Measurements from ENCODE around the gene TICRR. TPM values are rescaled to one million over a fixed set of nuclear protein-coding genes. Genes with fewer than 3 reads are reported as not detected.

The TICRR gene
- total and polyA plus RNA-seq, 2 of the 4 experiments (the other 2 are of a cell fraction): 3.0 to 4.2 TPM

DNA sequence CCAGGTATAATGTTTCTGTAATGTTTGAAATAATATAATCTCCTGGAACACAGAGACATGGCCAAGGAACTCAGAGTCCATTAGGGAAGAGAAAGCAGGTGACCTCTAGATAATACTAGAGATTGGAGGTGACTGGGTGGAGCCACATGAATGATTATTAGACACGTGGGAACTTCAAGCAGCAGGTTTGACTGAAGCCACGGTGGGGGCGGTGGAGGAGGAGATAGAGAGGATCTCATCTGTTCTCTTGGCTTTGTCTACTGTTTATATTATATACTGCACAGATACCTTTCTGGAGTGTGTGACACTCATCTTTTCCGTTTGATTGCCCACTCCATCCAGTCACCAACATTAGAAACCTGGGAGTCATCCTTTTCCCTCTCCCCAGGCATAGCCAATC lies 46.3 kb downstream of the TICRR start:
- no peak overlapping the region for H2AFZ ChIP-seq (replicated peaks; ENCODE audit: low read length, poor library complexity)
- POLR2A ChIA-PET (ENCODE audit: unreplicated experiment): no interaction called here
- no peak overlapping the region for H3K14ac ChIP-seq (replicated peaks; ENCODE audit: low read depth, low read length)
- DNase-seq: no peak
- no peak overlapping the region for H3K23ac ChIP-seq (ENCODE audit: low read depth, low read length)
- H2BK15ac ChIP-seq (ENCODE audit: low read depth, low read length): no peak overlapping the region
- no peaks in the 10 kb centered on the region for H3K9me1 ChIP-seq (ENCODE audit: insufficient read depth, low read length)
- no peak overlapping the region for H4K5ac ChIP-seq (ENCODE audit: low read depth, low read length)
- dilution Hi-C loops (cut with HindIII; ENCODE audit: low sequenced_read_pairs, unreplicated experiment): no loop called here
- no peak overlapping the region for H2AK9ac ChIP-seq (replicated peaks; ENCODE audit: low read depth, low read length, poor library complexity)
- peaks cover 0 to 3% of the 10 kb centered on the region in 2 experiments; a peak in 1 of 4 replicates for H3K79me1 ChIP-seq (ENCODE audit: low read depth in 1 of 2, low read length in 2 of 2)
- ATAC-seq (ENCODE audit: low read depth): no peak
- H4K91ac ChIP-seq (ENCODE audit: insufficient read depth, low read depth, low read length): no peak overlapping the region
- H4K8ac ChIP-seq (ENCODE audit: low read depth in 2 of 2, low read length in 2 of 2): no peak overlapping the region
- H3K27me3 ChIP-seq (ENCODE audit: control insufficient read depth, insufficient read depth, low read length): no peaks in the 10 kb centered on the region
- H3K4ac ChIP-seq (ENCODE audit: low read depth, low read length): no peak overlapping the region
- no peaks in the 10 kb centered on the region for H4K20me1 ChIP-seq (ENCODE audit: insufficient read depth, low read length)
- TF ChIP-seq MAFK (IDR thresholded peaks at IDR 0.05; ENCODE audit: low read depth, low read length): no peak
- TF ChIP-seq FOS (IDR thresholded peaks at IDR 0.05; ENCODE audit: low read depth, low read length): no peak
- H3K9me3 ChIP-seq (ENCODE audit: control insufficient read depth, insufficient read depth, low read length): no peaks in the 10 kb centered on the region
- no peak overlapping the region for H2BK20ac ChIP-seq (ENCODE audit: low read depth, low read length)
- H2AK5ac ChIP-seq (ENCODE audit: low read depth, low read length): no peak overlapping the region
- no peak overlapping the region for H3K27ac ChIP-seq (ENCODE audit: insufficient read depth, low read length)
- H3K4me2 ChIP-seq (ENCODE audit: low read depth, low read length): no peak overlapping the region
- CTCF ChIA-PET: no interaction called here
- in situ Hi-C loops (cut with MboI; ENCODE audit: low sequenced_read_pairs): no loop called here
- no peak overlapping the region for H3K56ac ChIP-seq (ENCODE audit: extremely low read depth, insufficient read depth, low read length)
- BruUV-seq (replicated peaks): no TSS peak
- no peak overlapping the region for H3K9ac ChIP-seq (ENCODE audit: low read depth, low read length)
- no CpG with 5 or more reads among the region's 4 CpGs for WGBS, 2 experiments (ENCODE audit: extremely low coverage in 2 of 2, insufficient read length in 1 of 2)
- no peak overlapping the region for H3K4me3 ChIP-seq (ENCODE audit: insufficient read depth, low read depth, low read length)
- no peak overlapping the region for H2BK120ac ChIP-seq (ENCODE audit: low read depth, low read length)
- no peaks in the 10 kb centered on the region for H3K4me1 ChIP-seq (ENCODE audit: control insufficient read depth, insufficient read depth, low read length)
- intact Hi-C loops (cut with micrococcal nuclease): no loop called here
- H3K36me3 ChIP-seq (ENCODE audit: control insufficient read depth, insufficient read depth, low read length): peaks cover 37% of the 10 kb centered on the region
- no peak overlapping the region for H3K18ac ChIP-seq (ENCODE audit: low read depth, low read length)
- no peak overlapping the region for H2BK5ac ChIP-seq (ENCODE audit: low read depth, low read length, poor library complexity, severe bottlenecking)
